GM12801 (cell line): ENCODE measurements around the gene DLGAP4.

Experiments
- TF ChIP-seq, protein P1 (sequence below): IDR thresholded peaks from one replicate; pipeline ENCODE4 v1.5.1; 2011; ENCODE audit warnings: control low read depth; ENCODE audit not compliant: insufficient read length; ENCODE audit errors: extremely low read depth

DLGAP4 gene

DNA sequence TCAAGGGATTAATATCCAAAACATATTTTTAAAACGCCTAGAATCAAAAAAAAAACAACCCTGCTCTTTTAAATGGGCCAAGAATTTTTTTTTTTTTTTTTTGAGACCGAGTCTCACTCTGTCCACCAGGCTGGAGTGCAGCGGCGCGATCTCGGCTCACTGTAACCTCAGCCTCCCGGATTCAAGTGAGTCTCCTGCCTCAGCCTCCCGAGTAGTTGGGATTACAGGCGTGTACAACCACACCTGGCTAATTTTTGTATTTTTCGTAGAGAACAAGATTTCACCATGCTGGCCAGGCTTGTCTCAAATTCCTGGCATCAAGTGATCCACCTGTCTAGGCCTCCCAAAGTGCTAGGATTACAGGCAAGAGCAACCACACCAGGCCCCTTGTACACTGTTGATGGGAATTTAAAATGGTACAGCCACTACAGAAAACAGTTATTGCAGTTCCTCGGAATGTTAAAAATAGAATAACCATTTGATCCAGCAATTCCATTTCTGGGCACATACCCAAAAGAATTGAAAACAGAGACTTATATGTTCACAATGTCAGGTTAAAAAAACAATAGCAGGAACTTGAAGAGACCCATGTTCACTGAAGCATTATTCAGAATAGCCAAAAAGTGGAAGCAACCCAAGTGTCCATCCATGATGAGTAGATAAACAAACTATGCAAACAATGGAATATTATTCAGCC, 232.0 kb downstream of the DLGAP4 start:
- TF ChIP-seq, protein P1, sequence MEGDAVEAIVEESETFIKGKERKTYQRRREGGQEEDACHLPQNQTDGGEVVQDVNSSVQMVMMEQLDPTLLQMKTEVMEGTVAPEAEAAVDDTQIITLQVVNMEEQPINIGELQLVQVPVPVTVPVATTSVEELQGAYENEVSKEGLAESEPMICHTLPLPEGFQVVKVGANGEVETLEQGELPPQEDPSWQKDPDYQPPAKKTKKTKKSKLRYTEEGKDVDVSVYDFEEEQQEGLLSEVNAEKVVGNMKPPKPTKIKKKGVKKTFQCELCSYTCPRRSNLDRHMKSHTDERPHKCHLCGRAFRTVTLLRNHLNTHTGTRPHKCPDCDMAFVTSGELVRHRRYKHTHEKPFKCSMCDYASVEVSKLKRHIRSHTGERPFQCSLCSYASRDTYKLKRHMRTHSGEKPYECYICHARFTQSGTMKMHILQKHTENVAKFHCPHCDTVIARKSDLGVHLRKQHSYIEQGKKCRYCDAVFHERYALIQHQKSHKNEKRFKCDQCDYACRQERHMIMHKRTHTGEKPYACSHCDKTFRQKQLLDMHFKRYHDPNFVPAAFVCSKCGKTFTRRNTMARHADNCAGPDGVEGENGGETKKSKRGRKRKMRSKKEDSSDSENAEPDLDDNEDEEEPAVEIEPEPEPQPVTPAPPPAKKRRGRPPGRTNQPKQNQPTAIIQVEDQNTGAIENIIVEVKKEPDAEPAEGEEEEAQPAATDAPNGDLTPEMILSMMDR: no peak

DNA sequence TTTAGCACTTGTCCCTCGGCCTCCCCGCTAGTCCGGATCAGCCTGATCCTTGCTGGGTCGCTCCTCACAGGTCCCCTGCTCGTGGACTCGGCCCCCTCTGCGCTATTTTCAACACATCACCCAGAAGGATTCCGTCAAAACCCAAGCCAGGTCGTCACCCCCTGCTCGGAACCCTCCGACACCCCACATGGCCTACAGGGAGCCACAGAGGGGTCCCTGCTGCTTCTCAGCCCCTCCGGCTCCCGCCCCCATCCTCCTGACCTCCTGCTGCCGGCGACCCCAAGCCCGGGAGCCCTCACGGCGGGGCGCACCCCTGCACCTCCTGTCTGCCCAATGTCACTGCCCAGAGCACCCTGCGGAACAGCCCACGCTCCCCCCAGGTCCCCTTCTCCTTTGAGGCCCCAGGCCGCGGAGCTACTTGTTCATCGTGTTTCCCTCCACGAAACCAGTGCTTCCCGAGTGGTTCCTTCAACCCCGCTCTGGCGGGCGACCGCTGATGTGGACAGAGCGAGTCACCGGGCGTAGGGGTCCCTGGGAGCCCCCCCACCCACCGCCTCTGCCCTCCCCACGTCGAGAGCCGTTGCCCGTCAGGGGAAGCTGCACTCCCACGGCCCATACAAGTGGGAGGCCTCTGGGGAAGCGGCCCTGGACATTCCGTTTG, 234.5 kb downstream of the DLGAP4 start:
- TF ChIP-seq, protein P1: no peak

DNA sequence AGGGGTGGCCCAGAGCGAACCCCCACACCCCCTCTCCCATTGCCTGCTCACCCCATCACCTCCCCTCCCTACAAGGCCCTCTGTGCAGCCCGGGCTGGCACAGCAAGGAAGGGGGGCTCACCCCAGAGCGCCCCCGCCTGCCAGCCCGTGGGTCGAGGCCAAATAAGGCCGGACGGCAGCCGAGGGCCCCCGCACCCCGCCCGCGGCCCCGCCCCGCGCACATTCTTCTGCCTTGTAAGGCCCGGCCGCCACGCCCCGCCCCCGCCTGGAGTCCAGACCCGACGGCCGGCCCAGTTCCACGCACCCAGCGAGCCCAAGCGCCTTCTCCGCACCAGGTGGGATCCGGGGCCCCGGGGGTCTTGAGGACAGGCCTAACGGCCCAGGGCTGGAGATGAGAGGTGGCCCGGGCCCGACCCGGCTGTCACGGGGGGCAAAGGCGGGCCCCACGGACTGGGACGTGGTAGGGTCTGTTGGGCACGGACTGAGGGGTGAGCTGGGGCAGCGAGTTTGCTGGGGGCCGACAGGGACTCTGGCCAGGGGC, 235.2 kb downstream of the DLGAP4 start, which contains the start of gene MYL9:
Gene MYL9, plus strand, starts transcription at position 293 of the 541 bp plus-strand sequence. CDS start 3,366 bp downstream, outside the sequence.
- TF ChIP-seq, protein P1: no peak

DNA sequence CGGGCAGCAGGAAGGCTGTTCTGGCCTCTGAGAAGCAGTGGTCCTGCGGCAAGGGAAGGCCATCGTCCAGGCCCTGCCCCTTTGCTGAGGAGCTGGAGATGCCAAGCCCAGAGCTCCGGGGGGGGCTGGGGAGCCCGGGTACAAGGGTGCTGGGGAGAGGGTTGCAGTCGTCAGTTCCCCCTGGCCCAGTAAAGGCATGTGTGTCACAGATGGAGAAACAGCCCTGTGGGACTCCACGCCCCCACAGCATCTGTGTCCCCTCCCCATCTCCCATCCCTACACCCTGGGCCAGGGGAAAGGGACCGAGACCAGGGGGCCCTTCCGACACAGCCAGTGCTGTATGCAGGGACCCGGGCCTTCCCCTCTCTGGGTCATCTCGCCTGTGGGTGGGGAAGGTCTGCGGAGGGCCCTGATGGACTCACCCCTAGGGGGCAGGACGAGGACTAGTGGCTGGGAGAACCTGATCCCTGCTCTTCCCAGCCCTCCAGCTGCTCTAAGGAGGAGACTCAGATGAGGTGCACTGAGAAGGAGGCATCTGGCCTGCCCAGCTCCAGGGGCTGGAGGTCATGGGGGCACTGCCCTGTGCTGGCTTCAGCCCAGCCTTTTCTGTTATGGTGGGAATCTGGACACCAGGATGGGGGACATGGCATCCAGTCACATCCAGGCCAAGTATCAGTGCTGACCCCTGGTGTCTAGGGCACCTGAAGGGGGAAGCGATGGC, 235.8 kb downstream of the DLGAP4 start:
- TF ChIP-seq, protein P1: no peak

DNA sequence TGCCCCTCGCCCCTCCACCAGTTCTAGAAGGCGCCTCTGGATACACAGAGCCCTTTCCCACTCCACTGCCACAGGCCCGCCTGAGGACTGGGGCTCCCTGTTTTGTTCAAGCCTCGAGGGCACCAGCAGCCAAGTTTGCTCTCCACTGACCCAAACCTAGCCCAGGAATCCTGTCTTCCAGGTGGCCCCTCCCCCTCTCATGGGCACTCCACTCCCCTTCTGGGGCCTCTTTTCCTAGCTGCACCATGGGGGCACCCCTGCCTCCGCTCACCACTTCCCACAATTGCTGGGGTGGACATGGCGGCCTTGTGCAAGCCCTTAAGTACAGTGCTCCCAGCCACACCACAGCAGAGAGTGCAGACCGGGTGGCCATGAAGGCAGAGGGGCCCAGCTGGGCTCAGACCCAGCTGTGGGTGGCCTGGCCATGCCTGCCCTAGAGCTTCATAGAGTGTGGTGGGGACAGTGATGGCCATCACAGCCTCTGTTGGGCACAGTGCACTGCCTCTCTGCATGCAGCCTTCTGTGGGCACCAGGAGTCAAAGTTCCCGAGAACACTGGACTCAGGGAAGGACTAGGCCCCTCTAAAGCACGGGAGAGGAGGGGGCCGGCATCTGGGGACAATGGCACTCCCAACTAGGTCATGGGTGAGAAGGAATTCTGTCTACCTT, 236.5 kb downstream of the DLGAP4 start:
- TF ChIP-seq, protein P1: no peak

DNA sequence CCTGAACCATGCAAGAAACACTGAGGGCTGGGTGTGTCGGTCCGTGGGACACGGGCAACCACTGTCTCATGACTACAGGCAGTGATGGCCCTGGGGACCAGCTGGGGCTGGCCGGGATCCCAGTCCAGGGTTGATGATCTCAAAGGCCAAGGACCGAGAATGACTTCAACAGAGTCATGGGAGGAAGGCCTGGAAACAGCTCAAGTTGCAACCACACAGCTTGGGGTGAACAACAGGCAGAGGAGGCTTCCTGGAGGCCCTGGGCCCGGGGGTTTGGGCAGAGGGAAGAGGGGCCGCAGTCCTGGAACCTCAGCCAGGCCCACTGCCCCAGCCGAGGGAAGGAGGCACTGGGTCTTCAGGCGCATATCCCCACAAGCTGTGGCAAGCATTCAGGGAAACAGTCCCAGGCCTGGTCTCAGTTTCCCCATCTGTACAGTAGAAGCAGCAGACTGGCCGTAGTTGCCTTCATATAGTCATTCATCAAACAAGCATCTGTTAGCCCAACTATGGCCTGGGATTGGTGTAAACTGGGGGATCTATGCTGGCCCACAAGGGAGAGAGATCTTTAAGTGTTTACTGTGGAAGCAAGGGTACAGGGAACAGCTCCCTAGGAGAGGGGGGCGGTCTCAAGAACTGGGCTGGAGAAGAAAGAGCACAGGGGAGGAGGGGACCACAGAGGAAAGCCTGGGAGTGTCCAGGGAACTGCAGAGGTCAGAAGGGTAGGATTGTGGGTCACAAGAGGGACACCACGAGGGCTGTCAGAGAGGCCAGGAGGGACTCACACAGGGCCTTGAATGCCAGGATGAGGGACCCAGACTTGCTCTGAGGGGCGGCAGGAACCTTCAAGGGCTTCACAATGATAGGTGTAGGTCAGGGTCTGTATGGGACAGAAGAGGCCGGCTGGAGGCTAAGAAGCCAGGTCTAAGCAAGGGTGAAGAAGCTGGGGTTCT, 237.3 kb downstream of the DLGAP4 start:
- TF ChIP-seq, protein P1: no peak
